OCI-LY7 (cell line): Measurements from ENCODE around the gene NTNG2. TPM values are rescaled to one million over a fixed set of nuclear protein-coding genes. Genes with fewer than 3 reads are reported as not detected.

Experiments used
- BruUV-seq: library from RNA; stranded (reverse); fragments of 400-500 nt; replicated peaks from 2 replicates; lab custom pipeline; 2021; lab: Mats Ljungman, UMichigan
- CTCF ChIA-PET: fragments of 300-600 bp; sonication (Branson Sonifier 250); formaldehyde crosslinking; loops from one replicate; lab custom pipeline; 2022; ENCODE audit warnings: antibody characterized with exemption; ENCODE audit not compliant: unreplicated experiment; lab: Charles Lee
- POLR2A ChIA-PET: fragments of 300-600 bp; sonication (Branson Sonifier 250); formaldehyde crosslinking; loops from one replicate; lab custom pipeline; 2022; ENCODE audit warnings: antibody characterized with exemption; lab: Charles Lee
- DNase-seq: peaks from one replicate; pipeline ENCODE4 v3.0.0-alpha.2; 2015; ENCODE audit warnings: low spot score
- H2AFZ ChIP-seq: fragments of 200-600 bp; sonication (generic), shearing (Covaris generic); 2 replicates; pipeline ENCODE4 v1.6.1; 2014; ENCODE audit warnings: mild to moderate bottlenecking, antibody characterized with exemption, low read length, moderate library complexity
- H3K27ac ChIP-seq: fragments of 200-600 bp; sonication (generic); 2 replicates; pipeline ENCODE4 v1.5.1; 2014; ENCODE audit warnings: mixed run types, low read depth, mild to moderate bottlenecking, moderate library complexity, low read length, inconsistent platforms; ENCODE audit not compliant: poor library complexity, severe bottlenecking
- H3K36me3 ChIP-seq: fragments of 200-600 bp; sonication (generic); 2 replicates; pipeline ENCODE4 v1.6.1; 2014; ENCODE audit warnings: mild to moderate bottlenecking, antibody characterized with exemption, low read length, moderate library complexity, mixed read lengths; ENCODE audit not compliant: insufficient read depth
- H3K4me1 ChIP-seq: fragments of 200-600 bp; sonication (generic); 2 replicates; pipeline ENCODE4 v1.5.1; 2014; ENCODE audit warnings: mild to moderate bottlenecking, low read length; ENCODE audit not compliant: insufficient read depth, poor library complexity, severe bottlenecking
- H3K4me2 ChIP-seq: fragments of 200-600 bp; sonication (generic); 2 replicates; pipeline ENCODE4 v1.6.1; 2014; ENCODE audit warnings: mild to moderate bottlenecking, low read length
- H3K4me3 ChIP-seq: fragments of 200-600 bp; sonication (generic); 2 replicates; pipeline ENCODE4 v1.5.1; 2014; ENCODE audit warnings: mild to moderate bottlenecking, low read depth, low read length; ENCODE audit not compliant: poor library complexity, severe bottlenecking
- H3K79me2 ChIP-seq: fragments of 200-600 bp; sonication (generic); 2 replicates; pipeline ENCODE4 v1.6.1; 2016; ENCODE audit warnings: low read depth, mild to moderate bottlenecking, low read length, moderate library complexity, mixed read lengths; ENCODE audit not compliant: insufficient read depth
- H3K9me2 ChIP-seq: fragments of 200-600 bp; sonication (generic); 2 replicates; pipeline ENCODE4 v1.6.1; 2016; ENCODE audit warnings: mild to moderate bottlenecking, low read length, mixed read lengths; ENCODE audit not compliant: insufficient read depth
- H3K9me3 ChIP-seq: fragments of 200-600 bp; sonication (generic); 2 replicates; pipeline ENCODE4 v1.6.1; 2014; ENCODE audit warnings: mild to moderate bottlenecking, mixed run types, low read length, mixed read lengths
- H4K20me1 ChIP-seq: fragments of 200-600 bp; sonication (generic); 2 replicates; pipeline ENCODE4 v1.6.1; 2014; ENCODE audit warnings: mild to moderate bottlenecking, antibody characterized with exemption, low read length, moderate library complexity, mixed read lengths; ENCODE audit not compliant: insufficient read depth
- EZH2phosphoT487 ChIP-seq: fragments of 200-600 bp; sonication (generic); IDR thresholded peaks from 2 replicates; pipeline ENCODE4 v1.6.1; 2018; ENCODE audit warnings: low read depth, borderline replicate concordance, mild to moderate bottlenecking, mixed run types, antibody characterized with exemption, low read length, moderate library complexity, mixed read lengths
- intact Hi-C: fragments of 100-400 bp; cut with micrococcal nuclease; formaldehyde crosslinking; loops from one replicate; pipeline ENCODE4 v1.10.0; 2022; ENCODE audit not compliant: unreplicated experiment
- total RNA-seq, 2 experiments: library from RNA; depleted of rRNA in 1 of 2; stranded (reverse); fragments of >200 nt in 1 of 2; shearing (Covaris generic) in 1 of 2; gene quantifications; 2 replicates each; pipeline ENCODE4 v1.2.3, GENCODE V29; 2014 to 2022
- TF ChIP-seq, protein P1 (sequence below): fragments of 200-600 bp; sonication (generic); conservative IDR thresholded peaks from 2 replicates; pipeline ENCODE4 v1.5.1; 2014; ENCODE audit warnings: mild to moderate bottlenecking, antibody characterized with exemption, low read length, moderate library complexity, mixed read lengths

NTNG2 gene
- total RNA-seq, 2 experiments from 2014 or later, result 3.2 to 7.5 TPM

GRCh38 chr9:132240841-132241482, 79.1 kb downstream of the NTNG2 start:
- TF ChIP-seq EZH2phosphoT487, result no peak
- TF ChIP-seq, protein P1, sequence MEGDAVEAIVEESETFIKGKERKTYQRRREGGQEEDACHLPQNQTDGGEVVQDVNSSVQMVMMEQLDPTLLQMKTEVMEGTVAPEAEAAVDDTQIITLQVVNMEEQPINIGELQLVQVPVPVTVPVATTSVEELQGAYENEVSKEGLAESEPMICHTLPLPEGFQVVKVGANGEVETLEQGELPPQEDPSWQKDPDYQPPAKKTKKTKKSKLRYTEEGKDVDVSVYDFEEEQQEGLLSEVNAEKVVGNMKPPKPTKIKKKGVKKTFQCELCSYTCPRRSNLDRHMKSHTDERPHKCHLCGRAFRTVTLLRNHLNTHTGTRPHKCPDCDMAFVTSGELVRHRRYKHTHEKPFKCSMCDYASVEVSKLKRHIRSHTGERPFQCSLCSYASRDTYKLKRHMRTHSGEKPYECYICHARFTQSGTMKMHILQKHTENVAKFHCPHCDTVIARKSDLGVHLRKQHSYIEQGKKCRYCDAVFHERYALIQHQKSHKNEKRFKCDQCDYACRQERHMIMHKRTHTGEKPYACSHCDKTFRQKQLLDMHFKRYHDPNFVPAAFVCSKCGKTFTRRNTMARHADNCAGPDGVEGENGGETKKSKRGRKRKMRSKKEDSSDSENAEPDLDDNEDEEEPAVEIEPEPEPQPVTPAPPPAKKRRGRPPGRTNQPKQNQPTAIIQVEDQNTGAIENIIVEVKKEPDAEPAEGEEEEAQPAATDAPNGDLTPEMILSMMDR, result no peak
- Histone ChIP-seq H3K27ac (no peak overlapping the region), H3K9me2 (no peaks in the 10 kb centered on the region), H3K4me2 (peak overlapping the region; percentile 81), H3K9me3 (no peaks in the 10 kb centered on the region), H3K4me3 (peak overlapping the region; percentile 69), H4K20me1 (no peaks in the 10 kb centered on the region), H3K79me2 (no peaks in the 10 kb centered on the region), H3K36me3 (no peaks in the 10 kb centered on the region), H2AFZ (peak overlapping the region; percentile 28; the same call in 1 of the 2 replicates), H3K4me1 (peaks cover 17% of the 10 kb centered on the region)
- intact Hi-C loops, result no loop called here
- ChIA-PET POLR2A (interaction anchor here (0.6 to 0.9 kb wide), 2 partner anchors 215 to 430 kb away, joined by 3 read pairs; no protein-coding TSS in a partner anchor), CTCF (interaction anchor here (0.6 to 1.5 kb wide), 4 partner anchors 19 to 433 kb away, joined by 3 read pairs; no protein-coding TSS in a partner anchor)
- peak; percentile 95 for DNase-seq
- BruUV-seq, result no TSS peak

GRCh38 chr9:132241483-132241839, 79.6 kb downstream of the NTNG2 start:
- no peaks in the 10 kb centered on the region for H4K20me1 ChIP-seq
- TF ChIP-seq EZH2phosphoT487, result no peak
- TF ChIP-seq, protein P1, result no peak
- H3K4me1 ChIP-seq, result peaks cover 17% of the 10 kb centered on the region
- intact Hi-C loops, result no loop called here
- no peak for DNase-seq
- H3K79me2 ChIP-seq, result no peaks in the 10 kb centered on the region
- CTCF ChIA-PET, result interaction anchor here (0.6 to 1.5 kb wide), 4 partner anchors 18 to 433 kb away, joined by 3 read pairs; no protein-coding TSS in a partner anchor
- H3K9me2 ChIP-seq, result no peaks in the 10 kb centered on the region
- H3K36me3 ChIP-seq, result no peaks in the 10 kb centered on the region
- peak overlapping the region; percentile 69 for H3K4me3 ChIP-seq
- POLR2A ChIA-PET, result interaction anchor here (0.6 to 0.9 kb wide), 2 partner anchors 214 to 429 kb away, joined by 3 read pairs; no protein-coding TSS in a partner anchor
- H3K27ac ChIP-seq, result no peak overlapping the region
- BruUV-seq, result no TSS peak
- H3K4me2 ChIP-seq, result peak overlapping the region; percentile 81
- H3K9me3 ChIP-seq, result no peaks in the 10 kb centered on the region
- peak overlapping the region; percentile 28; the same call in 1 of the 2 replicates for H2AFZ ChIP-seq
